CD8-positive, alpha-beta memory T cell (primary cell): ENCODE results near the gene AGAP2. TPM values are rescaled to one million over a fixed set of nuclear protein-coding genes. Genes with fewer than 3 reads are reported as not detected.

Source experiments
- polyA plus RNA-seq: library from polyadenylated mRNA; unstranded; fragments of 300-500 nt; fragmentation: Illumina TruSeq; gene quantifications from one replicate; pipeline ENCODE4 v1.2.3, GENCODE V29; 2021
- total RNA-seq, 2 experiments: library from RNA; stranded (reverse); gene quantifications; one replicate each; pipeline ENCODE4 v1.2.3, GENCODE V29; 2021

The AGAP2 gene
- total and polyA plus RNA-seq, 3 experiments from 2014 or later, result 6.4 to 31.7 (median 29.9) TPM

Other genes with a start within 250 kb of the AGAP2 start
- gene DDIT3, start 218.2 kb downstream of the AGAP2 start, total RNA-seq, result 10 to 100 TPM; 12.7 to 13.2 TPM
- 11.7 TPM for gene DDIT3, start 218.2 kb downstream of the AGAP2 start, polyA plus RNA-seq
- gene MBD6, start 215.9 kb downstream of the AGAP2 start, total RNA-seq, result 10 to 100 TPM; 49.0 to 54.7 TPM
- gene MBD6, start 215.9 kb downstream of the AGAP2 start, polyA plus RNA-seq, result 4.2 TPM
- gene DCTN2, start 191.6 kb downstream of the AGAP2 start, total RNA-seq, result 10 to 100 TPM; 98.7 to 99.3 TPM
- gene DCTN2, start 191.6 kb downstream of the AGAP2 start, polyA plus RNA-seq, result 80.8 TPM
- gene KIF5A, start 188.7 kb downstream of the AGAP2 start, total RNA-seq, result 1 to 10 TPM; 1.8 to 2.1 TPM
- 0.12 TPM for gene KIF5A, start 188.7 kb downstream of the AGAP2 start, polyA plus RNA-seq
- gene PIP4K2C, start 147.6 kb downstream of the AGAP2 start, total RNA-seq, result 10 to 100 TPM; 24.7 to 29.7 TPM
- 40.6 TPM for gene PIP4K2C, start 147.6 kb downstream of the AGAP2 start, polyA plus RNA-seq
- 10 to 100 TPM; 16.7 to 18.3 TPM for gene DTX3, start 133.9 kb downstream of the AGAP2 start, total RNA-seq
- 7.2 TPM for gene DTX3, start 133.9 kb downstream of the AGAP2 start, polyA plus RNA-seq
- 1 to 10 TPM; 1.4 to 1.9 TPM for gene ARHGEF25, start 127.3 kb downstream of the AGAP2 start, total RNA-seq
- not detected for gene ARHGEF25, start 127.3 kb downstream of the AGAP2 start, polyA plus RNA-seq
- 1 to 10 TPM; 2.9 to 4.1 TPM for gene B4GALNT1, start 105.5 kb downstream of the AGAP2 start, total RNA-seq
- gene B4GALNT1, start 105.5 kb downstream of the AGAP2 start, polyA plus RNA-seq, result not detected
- gene OS9, start 44.6 kb downstream of the AGAP2 start, total RNA-seq, result 100 to 1,000 TPM in 1 of 2 experiments, 10 to 100 TPM in 1; 96.8 to 103 TPM
- 86.9 TPM for gene OS9, start 44.6 kb downstream of the AGAP2 start, polyA plus RNA-seq
- 10 to 100 TPM; 12.0 to 13.0 TPM for gene TSPAN31, start 6.3 kb upstream of the AGAP2 start, total RNA-seq
- 46.9 TPM for gene TSPAN31, start 6.3 kb upstream of the AGAP2 start, polyA plus RNA-seq
- 100 to 1,000 TPM; 268 to 304 TPM for gene CDK4, start 13.6 kb upstream of the AGAP2 start, total RNA-seq
- gene CDK4, start 13.6 kb upstream of the AGAP2 start, polyA plus RNA-seq, result 76.0 TPM
- 10 to 100 TPM; 26.3 to 27.2 TPM for gene MARCHF9, start 16.4 kb upstream of the AGAP2 start, total RNA-seq
- gene MARCHF9, start 16.4 kb upstream of the AGAP2 start, polyA plus RNA-seq, result 5.7 TPM
- gene CYP27B1, start 28.3 kb upstream of the AGAP2 start, total RNA-seq, result 1 to 10 TPM; 7.2 to 7.4 TPM
- gene CYP27B1, start 28.3 kb upstream of the AGAP2 start, polyA plus RNA-seq, result 0.52 TPM
- 10 to 100 TPM; 69.8 to 74.2 TPM for gene METTL1, start 33.4 kb upstream of the AGAP2 start, total RNA-seq
- gene METTL1, start 33.4 kb upstream of the AGAP2 start, polyA plus RNA-seq, result 18.6 TPM
- gene EEF1AKMT3, start 33.9 kb upstream of the AGAP2 start, total RNA-seq, result 1 to 10 TPM; 3.5 to 3.9 TPM
- 3.3 TPM for gene EEF1AKMT3, start 33.9 kb upstream of the AGAP2 start, polyA plus RNA-seq
- gene TSFM, start 44.0 kb upstream of the AGAP2 start, total RNA-seq, result 10 to 100 TPM; 64.0 to 69.0 TPM
- gene TSFM, start 44.0 kb upstream of the AGAP2 start, polyA plus RNA-seq, result 32.6 TPM
- 1 to 10 TPM; 2.3 to 2.5 TPM for gene AVIL, start 80.0 kb upstream of the AGAP2 start, total RNA-seq
- gene AVIL, start 80.0 kb upstream of the AGAP2 start, polyA plus RNA-seq, result 0.40 TPM
- 10 to 100 TPM; 72.8 to 76.4 TPM for gene CTDSP2, start 108.0 kb upstream of the AGAP2 start, total RNA-seq
- 55.0 TPM for gene CTDSP2, start 108.0 kb upstream of the AGAP2 start, polyA plus RNA-seq
- gene ATP23, start 202.8 kb upstream of the AGAP2 start, total RNA-seq, result 10 to 100 TPM; 10.1 to 11.8 TPM
- 22.0 TPM for gene ATP23, start 202.8 kb upstream of the AGAP2 start, polyA plus RNA-seq